Neural cell (in vitro differentiated cells): ENCODE results near the gene TRAPPC10. TPM values are rescaled to one million over a fixed set of nuclear protein-coding genes. Genes with fewer than 3 reads are reported as not detected.

Source experiments
- H2AFZ ChIP-seq: fragments of 200-600, 300-800 bp; sonication (generic), shearing (Covaris generic); 2 replicates; pipeline ENCODE4 v1.6.0; 2014; ENCODE audit warnings: low read depth, mild to moderate bottlenecking, antibody characterized with exemption, low read length, moderate library complexity
- H3F3A ChIP-seq: fragments of 200-600 bp; shearing (Covaris generic); 2 replicates; pipeline ENCODE4 v1.6.1; 2016; ENCODE audit warnings: mild to moderate bottlenecking, moderate library complexity, mixed read lengths, antibody characterized with exemption, low read length; ENCODE audit not compliant: insufficient read depth, poor library complexity, severe bottlenecking
- H3K27ac ChIP-seq: fragments of 200-600, 300-800 bp; sonication (generic), shearing (Covaris generic); 2 replicates; pipeline ENCODE4 v1.5.1; 2014; ENCODE audit warnings: mild to moderate bottlenecking, low read length, moderate library complexity
- H3K27me3 ChIP-seq: fragments of 300-800, 200-600 bp; sonication (generic), shearing (Covaris generic); 2 replicates; pipeline ENCODE4 v1.6.0; 2014; ENCODE audit warnings: mild to moderate bottlenecking, low read depth, low read length, moderate library complexity; ENCODE audit not compliant: insufficient read depth
- H3K36me3 ChIP-seq: fragments of 300-800, 200-600 bp; sonication (generic), shearing (Covaris generic); 2 replicates; pipeline ENCODE4 v1.5.1; 2014; ENCODE audit warnings: mild to moderate bottlenecking, antibody characterized with exemption, low read length, moderate library complexity; ENCODE audit not compliant: insufficient read depth
- H3K4me2 ChIP-seq: fragments of 300-800, 200-600 bp; sonication (generic), shearing (Covaris generic); 2 replicates; pipeline ENCODE4 v1.6.0; 2014; ENCODE audit warnings: mild to moderate bottlenecking, low read length
- H3K4me3 ChIP-seq: fragments of 300-800, 200-600 bp; sonication (generic), shearing (Covaris generic); 2 replicates; pipeline ENCODE4 v1.5.1; 2014; ENCODE audit warnings: mild to moderate bottlenecking, low read length, moderate library complexity
- H3K79me2 ChIP-seq: fragments of 200-600 bp; shearing (Covaris generic); replicated peaks from 2 replicates; pipeline ENCODE4 v1.6.0; 2014; ENCODE audit warnings: mild to moderate bottlenecking, low read length, moderate library complexity; ENCODE audit not compliant: insufficient read depth
- H3K9ac ChIP-seq: fragments of 300-800, 200-600 bp; sonication (generic), shearing (Covaris generic); 2 replicates; pipeline ENCODE4 v1.6.1; 2016; ENCODE audit warnings: mild to moderate bottlenecking, low read length, mixed read lengths
- H3K9me2 ChIP-seq: fragments of 200-600 bp; shearing (Covaris generic); 2 replicates; pipeline ENCODE4 v1.6.1; 2016; ENCODE audit warnings: mild to moderate bottlenecking, low read length, mixed read lengths; ENCODE audit not compliant: insufficient read depth
- H3K9me3 ChIP-seq: fragments of 200-600, 300-800 bp; sonication (generic), shearing (Covaris generic); 2 replicates; pipeline ENCODE4 v1.6.1; 2016; ENCODE audit warnings: mild to moderate bottlenecking, mixed run types, low read length, moderate library complexity, mixed read lengths
- H4K20me1 ChIP-seq: fragments of 200-600 bp; shearing (Covaris generic); 2 replicates; pipeline ENCODE4 v1.6.1; 2016; ENCODE audit warnings: mild to moderate bottlenecking, mixed run types; ENCODE audit not compliant: insufficient read depth
- EZH2 ChIP-seq: fragments of 200-600, 300-800 bp; shearing (Covaris generic), sonication (generic); IDR thresholded peaks from 2 replicates; pipeline ENCODE4 v1.6.1; 2014; ENCODE audit warnings: antibody characterized with exemption, low read length, borderline replicate concordance, mild to moderate bottlenecking; ENCODE audit not compliant: insufficient read depth, poor library complexity, severe bottlenecking
- MXI1 ChIP-seq: fragments of 450-650 bp; conservative IDR thresholded peaks from 2 replicates; pipeline ENCODE4 v1.6.1; 2014; ENCODE audit warnings: antibody characterized with exemption, mild to moderate bottlenecking; ENCODE audit not compliant: poor library complexity, severe bottlenecking
- RAD21 ChIP-seq: fragments of 450-650 bp; conservative IDR thresholded peaks from 2 replicates; pipeline ENCODE4 v1.6.1; 2014; ENCODE audit warnings: antibody characterized with exemption, mild to moderate bottlenecking, moderate library complexity
- TAF1 ChIP-seq: IDR thresholded peaks from 2 replicates; pipeline ENCODE4 v1.6.1; 2012; ENCODE audit warnings: low read depth
- polyA plus RNA-seq: library from polyadenylated mRNA; depleted of rRNA; stranded (reverse); fragments of >200 nt; gene quantifications from 2 replicates; pipeline ENCODE4 v1.2.3, GENCODE V29; 2014
- TF ChIP-seq, protein P1 (sequence below): IDR thresholded peaks from 2 replicates; pipeline ENCODE4 v1.6.1; 2012; ENCODE audit warnings: borderline replicate concordance
- TF ChIP-seq, protein P2 (sequence below): fragments of 450-650 bp; IDR thresholded peaks from 2 replicates; pipeline ENCODE4 v1.5.1; 2014; ENCODE audit warnings: antibody characterized with exemption, mild to moderate bottlenecking, moderate library complexity; ENCODE audit not compliant: poor library complexity, severe bottlenecking

The TRAPPC10 gene
- polyA plus RNA-seq, 1 donor from 2014 or later: 17.8 TPM

DNA sequence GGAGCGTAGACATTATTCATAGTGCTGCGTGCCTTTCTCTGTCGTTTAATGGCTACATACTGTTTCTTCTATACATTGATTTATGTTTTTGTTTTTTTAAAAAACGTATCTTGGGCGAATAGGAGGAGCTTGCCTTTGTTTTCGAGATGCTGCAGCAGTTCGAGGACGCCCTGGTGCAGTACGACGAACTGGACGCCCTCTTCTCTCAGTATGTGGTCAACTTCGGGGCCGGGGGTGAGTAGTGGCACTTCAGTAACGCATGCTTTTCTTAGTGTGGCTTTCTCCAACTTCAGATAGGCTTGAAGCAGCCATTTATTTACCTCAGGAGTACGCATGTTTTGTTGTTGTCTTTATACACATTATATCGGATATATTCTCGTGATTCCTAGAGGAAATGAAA lies 46.9 kb downstream of the TRAPPC10 start:
- H3K79me2 ChIP-seq: no peaks in the 10 kb centered on the region
- H3K9me3 ChIP-seq: no peaks in the 10 kb centered on the region
- H2AFZ ChIP-seq: no peak overlapping the region
- H3K9ac ChIP-seq: no peak overlapping the region
- H3K9me2 ChIP-seq: no peaks in the 10 kb centered on the region
- no peak overlapping the region for H3K4me3 ChIP-seq
- H3F3A ChIP-seq: no peaks in the 10 kb centered on the region
- H3K36me3 ChIP-seq: peaks cover 11% of the 10 kb centered on the region
- H4K20me1 ChIP-seq: no peaks in the 10 kb centered on the region
- TF ChIP-seq EZH2: no peak
- TF ChIP-seq, protein P1, sequence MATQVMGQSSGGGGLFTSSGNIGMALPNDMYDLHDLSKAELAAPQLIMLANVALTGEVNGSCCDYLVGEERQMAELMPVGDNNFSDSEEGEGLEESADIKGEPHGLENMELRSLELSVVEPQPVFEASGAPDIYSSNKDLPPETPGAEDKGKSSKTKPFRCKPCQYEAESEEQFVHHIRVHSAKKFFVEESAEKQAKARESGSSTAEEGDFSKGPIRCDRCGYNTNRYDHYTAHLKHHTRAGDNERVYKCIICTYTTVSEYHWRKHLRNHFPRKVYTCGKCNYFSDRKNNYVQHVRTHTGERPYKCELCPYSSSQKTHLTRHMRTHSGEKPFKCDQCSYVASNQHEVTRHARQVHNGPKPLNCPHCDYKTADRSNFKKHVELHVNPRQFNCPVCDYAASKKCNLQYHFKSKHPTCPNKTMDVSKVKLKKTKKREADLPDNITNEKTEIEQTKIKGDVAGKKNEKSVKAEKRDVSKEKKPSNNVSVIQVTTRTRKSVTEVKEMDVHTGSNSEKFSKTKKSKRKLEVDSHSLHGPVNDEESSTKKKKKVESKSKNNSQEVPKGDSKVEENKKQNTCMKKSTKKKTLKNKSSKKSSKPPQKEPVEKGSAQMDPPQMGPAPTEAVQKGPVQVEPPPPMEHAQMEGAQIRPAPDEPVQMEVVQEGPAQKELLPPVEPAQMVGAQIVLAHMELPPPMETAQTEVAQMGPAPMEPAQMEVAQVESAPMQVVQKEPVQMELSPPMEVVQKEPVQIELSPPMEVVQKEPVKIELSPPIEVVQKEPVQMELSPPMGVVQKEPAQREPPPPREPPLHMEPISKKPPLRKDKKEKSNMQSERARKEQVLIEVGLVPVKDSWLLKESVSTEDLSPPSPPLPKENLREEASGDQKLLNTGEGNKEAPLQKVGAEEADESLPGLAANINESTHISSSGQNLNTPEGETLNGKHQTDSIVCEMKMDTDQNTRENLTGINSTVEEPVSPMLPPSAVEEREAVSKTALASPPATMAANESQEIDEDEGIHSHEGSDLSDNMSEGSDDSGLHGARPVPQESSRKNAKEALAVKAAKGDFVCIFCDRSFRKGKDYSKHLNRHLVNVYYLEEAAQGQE: no peak
- no peak for TF ChIP-seq TAF1
- TF ChIP-seq, protein P2, sequence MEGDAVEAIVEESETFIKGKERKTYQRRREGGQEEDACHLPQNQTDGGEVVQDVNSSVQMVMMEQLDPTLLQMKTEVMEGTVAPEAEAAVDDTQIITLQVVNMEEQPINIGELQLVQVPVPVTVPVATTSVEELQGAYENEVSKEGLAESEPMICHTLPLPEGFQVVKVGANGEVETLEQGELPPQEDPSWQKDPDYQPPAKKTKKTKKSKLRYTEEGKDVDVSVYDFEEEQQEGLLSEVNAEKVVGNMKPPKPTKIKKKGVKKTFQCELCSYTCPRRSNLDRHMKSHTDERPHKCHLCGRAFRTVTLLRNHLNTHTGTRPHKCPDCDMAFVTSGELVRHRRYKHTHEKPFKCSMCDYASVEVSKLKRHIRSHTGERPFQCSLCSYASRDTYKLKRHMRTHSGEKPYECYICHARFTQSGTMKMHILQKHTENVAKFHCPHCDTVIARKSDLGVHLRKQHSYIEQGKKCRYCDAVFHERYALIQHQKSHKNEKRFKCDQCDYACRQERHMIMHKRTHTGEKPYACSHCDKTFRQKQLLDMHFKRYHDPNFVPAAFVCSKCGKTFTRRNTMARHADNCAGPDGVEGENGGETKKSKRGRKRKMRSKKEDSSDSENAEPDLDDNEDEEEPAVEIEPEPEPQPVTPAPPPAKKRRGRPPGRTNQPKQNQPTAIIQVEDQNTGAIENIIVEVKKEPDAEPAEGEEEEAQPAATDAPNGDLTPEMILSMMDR: no peak
- no peak for TF ChIP-seq MXI1
- H3K27ac ChIP-seq: no peak overlapping the region
- H3K27me3 ChIP-seq: no peaks in the 10 kb centered on the region
- no peak overlapping the region for H3K4me2 ChIP-seq

DNA sequence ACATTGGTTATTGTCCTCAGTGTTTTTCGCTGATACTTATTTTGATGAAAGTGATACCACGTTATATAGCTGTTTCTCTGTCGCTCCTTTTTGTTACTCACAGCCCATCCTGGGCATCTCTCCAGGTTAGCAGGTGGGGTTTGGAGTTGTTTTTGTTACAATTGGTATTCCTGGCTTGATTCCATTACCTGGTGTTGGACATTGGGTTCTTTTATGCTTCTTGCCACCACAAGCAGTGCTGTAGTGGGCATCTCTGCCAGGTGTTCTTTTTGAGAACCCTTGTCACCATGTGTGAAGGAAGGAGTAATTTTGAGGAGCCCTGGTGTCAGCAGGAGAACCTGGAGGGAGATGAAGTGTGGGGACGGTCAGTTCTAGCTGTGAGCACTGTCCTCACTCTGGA lies 47.6 kb downstream of the TRAPPC10 start:
- Histone ChIP-seq H3K27ac (no peak overlapping the region), H3K27me3 (no peaks in the 10 kb centered on the region), H3K9me3 (no peaks in the 10 kb centered on the region), H3K4me3 (no peak overlapping the region), H3F3A (no peaks in the 10 kb centered on the region), H3K9me2 (no peaks in the 10 kb centered on the region), H3K4me2 (no peak overlapping the region), H2AFZ (no peak overlapping the region), H3K36me3 (peaks cover 11% of the 10 kb centered on the region), H4K20me1 (no peaks in the 10 kb centered on the region), H3K9ac (no peak overlapping the region), H3K79me2 (no peaks in the 10 kb centered on the region)
- no peak for TF ChIP-seq TAF1

DNA sequence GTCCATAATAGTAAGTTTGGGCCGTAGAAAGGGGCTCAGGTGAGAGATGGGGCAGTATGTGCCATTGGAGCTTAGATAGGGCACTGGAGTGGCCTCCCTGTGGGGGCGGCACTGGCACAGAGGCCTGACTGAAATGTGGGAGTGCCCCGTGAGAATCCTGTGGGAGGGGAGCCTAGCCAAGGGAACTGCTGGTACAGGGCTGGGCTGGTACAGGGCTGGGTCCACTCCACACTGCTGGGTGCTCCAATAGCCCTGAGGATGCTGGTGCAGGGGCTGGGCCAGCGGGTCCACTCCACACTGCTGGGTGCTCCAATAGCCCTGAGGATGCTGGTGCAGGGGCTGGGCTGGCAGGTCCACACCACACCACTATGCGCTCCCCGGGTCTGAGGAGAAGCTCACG lies 50.3 kb downstream of the TRAPPC10 start:
- Histone ChIP-seq H3K27me3 (no peaks in the 10 kb centered on the region), H4K20me1 (no peaks in the 10 kb centered on the region), H3K36me3 (no peaks in the 10 kb centered on the region), H3K9me2 (no peaks in the 10 kb centered on the region), H3K4me3 (no peak overlapping the region), H2AFZ (no peak overlapping the region), H3K4me2 (no peak overlapping the region), H3K27ac (no peak overlapping the region), H3K9ac (no peak overlapping the region), H3K9me3 (no peaks in the 10 kb centered on the region), H3K79me2 (no peaks in the 10 kb centered on the region), H3F3A (no peaks in the 10 kb centered on the region)
- TF ChIP-seq EZH2 (no peak), RAD21 (no peak), MXI1 (no peak)
- TF ChIP-seq, protein P1: no peak
